NB4 (cell line): ENCODE data around the gene PPIF.

Source experiments
- DNase-seq: peaks from one replicate; pipeline ENCODE4 v3.0.0; 2010; ENCODE audit warnings: low read depth
- H3K4me3 ChIP-seq: one replicate; pipeline ENCODE4 v1.5.1; 2011; ENCODE audit warnings: mild to moderate bottlenecking, low read depth, low read length, moderate library complexity
- MYC ChIP-seq: IDR thresholded peaks from 2 replicates; pipeline ENCODE4 v1.6.1; 2011; ENCODE audit warnings: low read depth, low read length
- POLR2A ChIP-seq: IDR thresholded peaks from 2 replicates; pipeline ENCODE4 v1.6.1; 2011; ENCODE audit warnings: mild to moderate bottlenecking; ENCODE audit not compliant: insufficient read length; ENCODE audit errors: extremely low read depth
- TF ChIP-seq, protein P1 (sequence below): IDR thresholded peaks from one replicate; pipeline ENCODE4 v1.5.1; 2012; ENCODE audit warnings: low read depth, low read length
- TF ChIP-seq, protein P2 (sequence below): IDR thresholded peaks from 2 replicates; pipeline ENCODE4 v1.6.1; 2011; ENCODE audit warnings: low read depth, low read length

Gene PPIF

DNA sequence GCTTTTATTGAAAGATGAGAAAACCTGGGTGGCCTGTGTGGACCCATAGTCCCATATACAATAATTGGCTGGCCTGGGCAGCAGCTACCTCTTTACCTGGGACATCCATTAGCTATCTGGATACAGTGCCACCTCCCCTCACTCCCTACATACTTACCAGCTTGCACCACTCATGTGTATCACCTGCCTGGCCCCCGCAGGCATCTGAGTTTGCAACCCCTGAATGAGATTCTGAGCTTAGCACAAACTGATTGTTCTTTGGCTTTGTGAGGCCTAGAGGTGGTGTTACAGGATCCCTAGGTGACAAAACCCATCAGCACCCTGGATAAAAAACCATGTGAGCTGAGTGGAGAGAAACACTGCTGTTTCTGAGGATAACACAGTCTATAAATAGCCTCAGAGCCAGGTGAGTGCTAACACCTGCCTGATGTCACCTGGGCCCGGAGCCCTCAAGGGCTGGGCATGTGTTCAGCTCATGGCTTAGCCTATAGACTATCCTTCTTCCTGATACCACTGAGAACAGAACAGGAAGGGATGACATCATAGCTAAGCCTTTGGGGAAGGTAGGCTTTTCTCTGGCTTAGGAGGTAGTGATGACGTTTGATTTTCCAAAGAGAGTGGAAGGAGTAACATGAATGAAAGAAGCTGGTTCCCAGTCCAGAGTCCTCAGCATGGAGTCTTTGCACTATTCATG is 2.6 kb upstream of the PPIF start:
- DNase-seq: no peak
- H3K4me3 ChIP-seq: no peak overlapping the region
- TF ChIP-seq POLR2A (no peak), MYC (no peak)
- TF ChIP-seq, protein P1, sequence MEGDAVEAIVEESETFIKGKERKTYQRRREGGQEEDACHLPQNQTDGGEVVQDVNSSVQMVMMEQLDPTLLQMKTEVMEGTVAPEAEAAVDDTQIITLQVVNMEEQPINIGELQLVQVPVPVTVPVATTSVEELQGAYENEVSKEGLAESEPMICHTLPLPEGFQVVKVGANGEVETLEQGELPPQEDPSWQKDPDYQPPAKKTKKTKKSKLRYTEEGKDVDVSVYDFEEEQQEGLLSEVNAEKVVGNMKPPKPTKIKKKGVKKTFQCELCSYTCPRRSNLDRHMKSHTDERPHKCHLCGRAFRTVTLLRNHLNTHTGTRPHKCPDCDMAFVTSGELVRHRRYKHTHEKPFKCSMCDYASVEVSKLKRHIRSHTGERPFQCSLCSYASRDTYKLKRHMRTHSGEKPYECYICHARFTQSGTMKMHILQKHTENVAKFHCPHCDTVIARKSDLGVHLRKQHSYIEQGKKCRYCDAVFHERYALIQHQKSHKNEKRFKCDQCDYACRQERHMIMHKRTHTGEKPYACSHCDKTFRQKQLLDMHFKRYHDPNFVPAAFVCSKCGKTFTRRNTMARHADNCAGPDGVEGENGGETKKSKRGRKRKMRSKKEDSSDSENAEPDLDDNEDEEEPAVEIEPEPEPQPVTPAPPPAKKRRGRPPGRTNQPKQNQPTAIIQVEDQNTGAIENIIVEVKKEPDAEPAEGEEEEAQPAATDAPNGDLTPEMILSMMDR: no peak
- TF ChIP-seq, protein P2, sequence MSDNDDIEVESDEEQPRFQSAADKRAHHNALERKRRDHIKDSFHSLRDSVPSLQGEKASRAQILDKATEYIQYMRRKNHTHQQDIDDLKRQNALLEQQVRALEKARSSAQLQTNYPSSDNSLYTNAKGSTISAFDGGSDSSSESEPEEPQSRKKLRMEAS: no peak

DNA sequence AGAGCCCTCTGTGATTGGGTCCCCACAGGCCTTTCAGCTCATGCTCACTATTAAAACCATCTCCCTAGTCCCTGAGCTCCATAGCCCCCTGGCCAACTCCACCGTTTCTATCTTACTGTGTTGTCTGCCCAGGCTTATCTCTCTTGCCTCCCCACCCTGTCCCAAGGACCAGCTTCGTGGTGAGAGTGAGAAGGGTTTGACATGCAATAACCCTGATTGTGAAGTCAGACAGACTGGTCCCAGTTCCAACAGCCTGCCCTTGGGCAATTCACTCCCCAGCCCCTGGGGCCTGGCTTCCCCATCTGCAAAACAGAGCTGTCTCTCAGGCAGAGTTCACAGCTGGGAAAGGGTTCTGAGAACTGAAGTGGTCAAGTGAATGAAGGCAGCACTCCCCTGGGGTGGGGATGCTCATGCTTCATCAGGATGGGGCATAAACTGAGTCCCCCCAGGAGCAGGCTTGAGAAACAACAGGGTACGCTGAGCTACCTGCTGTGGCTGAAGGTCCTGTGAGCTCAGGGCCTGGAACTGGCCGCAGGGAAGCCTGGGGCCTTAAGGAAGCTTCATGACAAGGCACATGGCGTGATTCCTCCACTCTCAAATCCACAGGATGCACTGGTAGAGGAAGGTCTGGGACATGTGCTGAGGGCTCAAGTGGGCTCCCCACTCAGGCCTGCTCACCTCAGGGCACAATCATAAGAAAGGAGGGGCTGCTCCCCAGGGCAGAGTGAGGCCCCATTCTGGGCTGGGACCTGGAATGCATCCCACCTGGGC is 1.8 kb upstream of the PPIF start:
- peak; percentile 76 for DNase-seq
- no peak overlapping the region for H3K4me3 ChIP-seq
- TF ChIP-seq MYC: no peak
- TF ChIP-seq, protein P1: no peak
- TF ChIP-seq, protein P2: no peak

DNA sequence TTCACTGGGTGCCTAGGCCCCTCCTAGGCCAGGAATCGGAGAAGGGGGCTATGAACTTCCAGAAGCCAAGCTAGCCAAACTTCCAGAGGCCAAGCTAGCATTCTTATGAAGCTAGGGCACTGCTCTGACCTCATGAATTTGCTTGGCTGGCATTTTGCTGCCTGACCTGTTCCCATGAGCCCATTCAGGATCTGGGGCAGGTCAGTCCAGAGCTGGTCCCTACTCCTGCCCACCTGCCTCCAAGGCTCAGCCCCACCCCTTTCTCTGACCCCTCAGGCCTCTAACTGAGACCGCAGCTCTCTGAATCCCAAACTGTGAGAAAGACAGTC is 1.3 kb upstream of the PPIF start:
- no peak overlapping the region for H3K4me3 ChIP-seq
- DNase-seq: no peak
- TF ChIP-seq, protein P2: no peak
- TF ChIP-seq, protein P1: no peak
- no peak for TF ChIP-seq MYC
- TF ChIP-seq POLR2A: no peak

DNA sequence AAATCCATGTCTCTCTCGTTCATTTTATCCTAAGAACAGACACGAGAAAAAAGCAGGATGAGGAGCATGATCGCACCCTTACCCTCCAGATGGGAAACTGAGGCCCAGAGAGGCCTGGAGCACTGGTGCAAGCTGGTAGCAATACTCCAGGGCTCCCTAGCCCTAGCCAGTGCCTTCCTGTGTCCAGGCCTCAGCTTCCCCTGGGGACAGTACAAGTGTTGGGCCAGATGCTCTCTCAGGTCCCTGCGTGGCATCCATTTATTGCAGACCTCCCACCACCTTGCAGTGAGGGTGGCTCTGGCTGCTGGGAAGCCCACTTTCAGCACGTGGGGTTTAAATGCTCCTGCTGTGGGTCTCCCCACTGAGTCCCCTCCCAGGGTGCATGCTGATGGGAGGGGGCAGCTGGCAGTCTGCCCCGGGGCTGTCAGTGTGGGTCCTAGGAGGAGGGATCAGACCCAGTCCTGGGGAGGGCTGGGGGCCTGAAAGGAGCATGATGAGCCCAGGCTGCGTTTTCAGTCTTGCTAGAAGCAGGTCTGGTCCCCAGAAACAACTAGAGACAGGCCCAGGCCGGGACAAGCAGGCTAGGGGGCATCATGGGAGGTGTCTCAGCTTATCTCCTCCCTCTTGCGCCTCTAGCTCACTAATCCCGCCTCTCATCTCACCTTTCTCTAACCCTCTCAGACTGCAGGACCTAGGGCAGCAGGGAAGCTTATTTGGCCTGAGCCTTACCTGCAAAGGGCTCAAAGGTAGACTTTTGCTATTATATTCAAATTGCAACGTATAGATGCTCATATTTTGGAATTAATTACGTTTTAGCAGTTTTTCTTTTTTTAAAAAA is 662 bp upstream of the PPIF start:
- no peak for DNase-seq
- H3K4me3 ChIP-seq: peak overlapping the region; percentile 30
- TF ChIP-seq, protein P2: no peak
- TF ChIP-seq POLR2A (no peak), MYC (no peak; the same call in 1 of the 2 replicates)
- TF ChIP-seq, protein P1: no peak

DNA sequence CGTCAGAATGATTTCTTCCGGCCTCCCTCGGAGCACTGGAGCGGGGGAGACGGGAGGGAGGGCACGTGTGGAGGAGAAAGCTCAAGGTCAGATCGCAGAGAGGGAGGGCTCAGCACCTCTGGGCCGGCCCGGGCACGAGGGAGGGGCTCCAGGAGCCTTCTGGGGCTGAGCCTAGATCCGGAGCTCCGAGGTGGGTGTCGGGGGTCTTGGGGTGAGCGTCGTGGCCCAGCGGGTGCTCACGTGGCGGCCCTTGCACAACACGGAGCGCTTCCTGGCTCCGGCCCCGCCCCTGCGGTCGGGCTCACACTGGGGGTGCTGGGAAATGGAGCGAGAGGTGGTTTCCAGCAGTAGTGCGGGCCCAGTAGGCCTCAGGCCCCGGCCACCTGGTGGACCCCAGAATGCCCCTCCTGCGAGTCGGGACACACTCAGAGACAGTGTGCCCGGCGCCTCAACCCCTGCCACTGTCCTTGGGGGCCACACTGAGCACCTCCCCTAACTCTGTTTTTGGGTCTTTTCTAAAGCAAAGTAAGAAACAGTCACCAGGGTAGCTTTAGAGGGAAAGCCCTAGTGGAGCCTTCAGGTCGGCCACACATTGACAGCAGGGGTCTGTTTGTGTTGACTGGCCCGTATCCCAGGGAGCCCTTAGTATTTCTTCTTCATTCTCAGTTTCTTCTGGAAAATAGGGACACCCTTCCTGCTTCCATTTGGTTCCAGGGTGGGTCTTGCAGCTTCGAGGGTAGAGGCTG is 798 bp downstream of the PPIF start:
- H3K4me3 ChIP-seq: peak overlapping the region; percentile 94
- TF ChIP-seq POLR2A: no peak
- TF ChIP-seq MYC: peak; percentile 99
- TF ChIP-seq, protein P1: no peak
- TF ChIP-seq, protein P2: peak; percentile 97
- DNase-seq: peak; percentile 92
